Caco-2 (cell line): Measurements from ENCODE around the gene CMBL. TPM values are rescaled to one million over a fixed set of nuclear protein-coding genes. Genes with fewer than 3 reads are reported as not detected.

Experiments used
- BruUV-seq: library from RNA; stranded (reverse); fragments of 400-500 nt; replicated peaks from 2 replicates; lab custom pipeline; 2021; lab: Mats Ljungman, UMichigan
- CTCF ChIA-PET: fragments of 300-600 bp; sonication (Branson Sonifier 250); formaldehyde crosslinking; loops from one replicate; lab custom pipeline; 2022; ENCODE audit warnings: antibody characterized with exemption; lab: Charles Lee
- POLR2A ChIA-PET: fragments of 300-600 bp; sonication (Branson Sonifier 250); formaldehyde crosslinking; loops from one replicate; lab custom pipeline; 2022; ENCODE audit warnings: antibody characterized with exemption; lab: Charles Lee
- DNase-seq, 2 experiments: peaks; one replicate each; pipeline versions ENCODE4 v3.0.0 to v3.0.0-alpha.2; 2020 to 2022
- H3K27me3 ChIP-seq: replicated peaks from 2 replicates; pipeline ENCODE4 v1.6.0; 2011; ENCODE audit warnings: low read length; ENCODE audit not compliant: control insufficient read depth, insufficient read depth
- H3K36me3 ChIP-seq: 2 replicates; pipeline ENCODE4 v1.5.1; 2011; ENCODE audit warnings: low read length; ENCODE audit not compliant: control insufficient read depth, insufficient read depth
- H3K4me1 ChIP-seq: fragments of 250-450 bp; sonication (Bioruptor Pico); 2 replicates; pipeline ENCODE4 v1.5.1; 2020; ENCODE audit warnings: mild to moderate bottlenecking
- H3K4me3 ChIP-seq: 2 replicates; pipeline ENCODE4 v1.5.1; 2011; ENCODE audit warnings: low read depth, mild to moderate bottlenecking, control low read depth, low read length
- H3K9me3 ChIP-seq: fragments of 250-450 bp; sonication (Bioruptor Pico); 2 replicates; pipeline ENCODE4 v1.5.1; 2020; ENCODE audit warnings: mild to moderate bottlenecking, moderate library complexity
- H3K27ac Mint-ChIP-seq: one replicate; pipeline ENCODE4 v1.8.0; 2022; ENCODE audit warnings: mixed read lengths; ENCODE audit not compliant: unreplicated experiment
- H3K27me3 Mint-ChIP-seq: one replicate; pipeline ENCODE4 v1.8.0; 2022; ENCODE audit warnings: mixed read lengths; ENCODE audit not compliant: insufficient read depth, unreplicated experiment
- H3K36me3 Mint-ChIP-seq: one replicate; pipeline ENCODE4 v1.8.0; 2022; ENCODE audit warnings: mild to moderate bottlenecking, mixed read lengths; ENCODE audit not compliant: insufficient read depth, unreplicated experiment
- H3K4me1 Mint-ChIP-seq: one replicate; pipeline ENCODE4 v1.8.0; 2022; ENCODE audit warnings: low read depth, mixed read lengths; ENCODE audit not compliant: unreplicated experiment
- H3K4me3 Mint-ChIP-seq: one replicate; pipeline ENCODE4 v1.8.0; 2022; ENCODE audit warnings: mild to moderate bottlenecking, moderate library complexity, mixed read lengths; ENCODE audit not compliant: unreplicated experiment
- H3K9me3 Mint-ChIP-seq: one replicate; pipeline ENCODE4 v1.8.0; 2022; ENCODE audit warnings: mixed read lengths; ENCODE audit not compliant: unreplicated experiment
- CTCF ChIP-seq, 2 experiments: fragments of 200-600 bp in 1 of 2; IDR thresholded peaks; 1 replicate in 1 of 2; 2 replicates in 1 of 2; pipeline versions ENCODE4 v1.5.1 to v1.8.0; 2011 to 2022; ENCODE audit warnings: antibody characterized with exemption in 1 of 2, control low read depth in 1 of 2, inconsistent platforms in 1 of 2, low read depth in 1 of 2, low read length in 1 of 2, mild to moderate bottlenecking in 1 of 2, moderate library complexity in 1 of 2; ENCODE audit not compliant: insufficient read depth in 1 of 2, severe bottlenecking in 1 of 2, unreplicated experiment in 1 of 2
- intact Hi-C: fragments of 100-400 bp; cut with micrococcal nuclease; formaldehyde crosslinking; loops from one replicate; pipeline ENCODE4 v1.10.0; 2022; ENCODE audit not compliant: unreplicated experiment
- total RNA-seq: library from RNA; stranded (reverse); gene quantifications from 2 replicates; pipeline ENCODE4 v1.2.3, GENCODE V29; 2022

The CMBL gene
- total RNA-seq, 1 experiment from 2014 or later = 18.4 TPM

DNA sequence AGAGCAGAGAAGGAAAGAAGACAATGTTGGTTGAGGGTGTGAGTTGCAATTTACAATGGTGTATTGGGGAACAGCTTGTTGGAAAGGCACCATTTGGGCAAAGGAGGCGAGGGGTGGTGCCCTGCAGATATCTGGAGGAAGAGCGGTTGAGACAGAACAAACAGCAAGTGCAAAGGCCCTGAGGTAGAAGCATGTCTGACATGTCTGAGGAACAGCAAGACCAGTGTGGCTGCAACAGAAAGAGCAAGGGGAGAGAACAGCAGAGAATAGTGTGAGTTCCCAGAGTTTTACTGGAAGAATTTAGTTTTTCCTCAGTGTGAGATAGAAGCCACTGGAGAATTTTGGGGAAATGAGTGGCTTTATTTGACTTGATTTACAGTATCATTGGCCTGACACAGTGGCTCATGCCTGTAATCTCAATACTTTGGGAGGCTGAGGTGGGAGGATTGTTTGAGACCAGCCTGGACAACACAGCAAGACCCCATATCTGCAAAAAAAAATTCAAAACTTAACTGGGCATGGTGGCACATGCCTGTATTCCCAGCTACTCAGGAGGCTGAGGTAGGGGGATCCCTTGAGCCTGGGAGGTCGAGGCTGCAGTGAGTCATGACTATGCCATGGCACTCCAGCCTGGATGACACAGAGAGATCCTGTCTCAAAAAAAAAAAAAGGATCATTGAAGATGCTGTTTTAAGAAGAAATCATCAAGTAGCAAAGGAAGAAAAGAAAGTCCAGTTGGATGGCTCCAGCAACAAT is 13.6 kb downstream of the CMBL start:
- BruUV-seq = no TSS peak
- ChIA-PET CTCF (interaction anchor here (0.7 kb wide), 1 partner anchor 76 kb away, joined by 4 read pairs; no protein-coding TSS in a partner anchor), POLR2A (no interaction called here)
- TF ChIP-seq CTCF (IDR thresholded peaks at IDR 0.05; ENCODE audit: insufficient read depth in 1 of 2, low read depth in 1 of 2, low read length in 1 of 2, severe bottlenecking in 1 of 2, unreplicated experiment in 1 of 2) = no peak
- Histone ChIP-seq H3K27me3 (no peaks in the 10 kb centered on the region), H3K9me3 (no peaks in the 10 kb centered on the region), H3K36me3 (0 out of 2 replicates have a peak, but pooled peaks cover 2% of the 10 kb centered on the region), H3K4me1 (no peaks in the 10 kb centered on the region), H3K4me3 (no peak overlapping the region)
- Mint-ChIP-seq H3K4me1 (no peaks in the 10 kb centered on the region), H3K36me3 (no peaks in the 10 kb centered on the region), H3K27me3 (no peaks in the 10 kb centered on the region), H3K9me3 (no peaks in the 10 kb centered on the region), H3K4me3 (no peak overlapping the region), H3K27ac (no peak overlapping the region)
- DNase-seq = no peak
- intact Hi-C loops = no loop called here

GRCh38 chr5:10291692-10292339 is 15.9 kb downstream of the CMBL start:
- Mint-ChIP-seq H3K27me3 (no peaks in the 10 kb centered on the region), H3K27ac (no peak overlapping the region), H3K9me3 (no peaks in the 10 kb centered on the region), H3K36me3 (no peaks in the 10 kb centered on the region), H3K4me1 (no peaks in the 10 kb centered on the region), H3K4me3 (no peak overlapping the region)
- no peak overlapping the region for H3K4me3 ChIP-seq
- no peaks in the 10 kb centered on the region for H3K4me1 ChIP-seq
- no peaks in the 10 kb centered on the region for H3K27me3 ChIP-seq
- no peak for TF ChIP-seq CTCF (IDR thresholded peaks at IDR 0.05; ENCODE audit: insufficient read depth in 1 of 2, low read depth in 1 of 2, low read length in 1 of 2, severe bottlenecking in 1 of 2, unreplicated experiment in 1 of 2)
- intact Hi-C loops = no loop called here
- no TSS peak for BruUV-seq
- no peaks in the 10 kb centered on the region for H3K9me3 ChIP-seq
- no peak for DNase-seq
- POLR2A ChIA-PET = no interaction called here
- H3K36me3 ChIP-seq = 0 out of 2 replicates have a peak, but pooled peaks cover 2% of the 10 kb centered on the region
- CTCF ChIA-PET = no interaction called here

DNA sequence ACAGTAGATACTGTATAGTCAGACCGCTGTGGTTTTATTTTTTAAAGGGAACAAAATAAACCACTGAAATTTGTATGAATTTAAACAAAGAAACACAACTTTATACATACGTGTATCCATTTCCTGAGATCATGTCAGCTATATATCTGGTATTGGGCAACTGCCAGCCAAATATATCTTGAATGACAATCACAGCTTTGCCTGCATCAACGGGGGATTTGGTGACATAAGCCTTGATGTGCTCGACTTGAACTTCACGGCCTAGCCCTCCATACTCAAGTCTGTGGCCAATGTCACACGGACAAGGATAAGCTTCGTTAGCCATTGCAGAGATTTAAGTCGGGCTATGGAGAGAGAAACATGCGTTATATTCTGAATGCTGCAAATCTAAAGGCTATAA is 17.3 kb downstream of the CMBL start:
- no peaks in the 10 kb centered on the region for H3K27me3 ChIP-seq
- intact Hi-C loops = no loop called here
- H3K4me1 Mint-ChIP-seq = no peaks in the 10 kb centered on the region
- DNase-seq = no peak
- no peaks in the 10 kb centered on the region for H3K36me3 ChIP-seq
- H3K27ac Mint-ChIP-seq = no peak overlapping the region
- no peak for TF ChIP-seq CTCF (IDR thresholded peaks at IDR 0.05; ENCODE audit: insufficient read depth in 1 of 2, low read depth in 1 of 2, low read length in 1 of 2, severe bottlenecking in 1 of 2, unreplicated experiment in 1 of 2)
- ChIA-PET POLR2A (no interaction called here), CTCF (no interaction called here)
- no peaks in the 10 kb centered on the region for H3K4me1 ChIP-seq
- H3K36me3 Mint-ChIP-seq = no peaks in the 10 kb centered on the region
- no peaks in the 10 kb centered on the region for H3K9me3 Mint-ChIP-seq
- BruUV-seq = no TSS peak
- H3K27me3 Mint-ChIP-seq = no peaks in the 10 kb centered on the region
- no peak overlapping the region for H3K4me3 ChIP-seq
- H3K4me3 Mint-ChIP-seq = no peak overlapping the region
- no peaks in the 10 kb centered on the region for H3K9me3 ChIP-seq
